ENCODE measurements around the gene GCC1. TPM values are rescaled to one million over a fixed set of nuclear protein-coding genes. Genes with fewer than 3 reads are reported as not detected.

The GCC1 gene
- total RNA-seq, 1 experiment from 2014 or later, result 16.8 TPM

DNA sequence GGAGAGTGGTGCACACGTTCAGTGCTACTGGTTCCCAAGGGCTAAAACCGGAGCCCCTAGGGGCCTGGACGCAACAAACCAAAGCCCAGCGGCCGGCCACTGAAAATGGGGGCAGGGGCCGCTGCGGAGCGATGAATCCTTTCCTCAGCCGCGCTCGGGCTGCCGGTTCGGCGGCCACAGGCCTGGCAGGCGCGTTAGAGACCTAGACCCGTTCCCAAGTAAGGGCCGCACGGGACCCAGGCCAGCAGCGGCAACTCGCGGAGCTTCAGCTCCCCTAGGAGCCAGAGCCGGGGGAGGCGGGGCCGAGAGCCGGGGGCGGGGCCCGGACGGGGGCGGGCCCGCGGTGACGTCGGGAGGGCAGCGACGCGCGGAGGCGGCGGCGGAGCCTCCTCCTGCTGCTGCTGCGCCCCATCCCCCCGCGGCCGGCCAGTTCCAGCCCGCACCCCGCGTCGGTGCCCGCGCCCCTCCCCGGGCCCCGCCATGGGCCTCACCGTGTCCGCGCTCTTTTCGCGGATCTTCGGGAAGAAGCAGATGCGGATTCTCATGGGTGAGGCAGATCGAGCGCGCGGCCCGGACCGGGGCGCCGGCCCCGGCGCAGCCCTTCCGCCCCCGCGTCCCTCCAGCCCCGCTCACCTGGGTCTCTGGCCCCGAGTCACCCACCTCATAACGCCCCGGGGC lies 2.8 kb upstream of the GCC1 start, which contains the start of gene ARF5:
TSS of gene ARF5 (plus strand) at position 393 of the 678 bp plus-strand sequence. CDS start at position 481, 88 bp downstream.
- Histone ChIP-seq H2BK120ac (ENCODE audit: low read depth, low read length, poor library complexity, severe bottlenecking) (no peak within 1 kb of the TSS), H3K14ac (ENCODE audit: insufficient read depth, low read length) (peak within 1 kb of the TSS; percentile 15), H2AK5ac (ENCODE audit: insufficient read length, low read length) (no peak within 1 kb of the TSS), H3K23ac (ENCODE audit: insufficient read length, low read depth, low read length) (no peak within 1 kb of the TSS), H2BK20ac (ENCODE audit: low read depth, low read length, poor library complexity, severe bottlenecking) (no peak within 1 kb of the TSS), H3K79me2 (ENCODE audit: insufficient read depth, low read length) (no peaks in the 10 kb centered on the region), H2BK15ac (ENCODE audit: low read depth, low read length) (no peak within 1 kb of the TSS), H3K4ac (ENCODE audit: low read depth, low read length) (no peak within 1 kb of the TSS), H3K27me3 (ENCODE audit: insufficient read depth, low read length) (peaks cover 7% of the 10 kb centered on the region; the same call in 1 of the 2 replicates), H3K18ac (ENCODE audit: insufficient read length, low read depth, low read length) (peak within 1 kb of the TSS; percentile 49), H2AFZ (ENCODE audit: low read length) (peak within 1 kb of the TSS; percentile 1), H4K8ac (replicated peaks; ENCODE audit: insufficient read length, low read depth, low read length) (no peak within 1 kb of the TSS), H3T11ph (ENCODE audit: low read length) (no peak within 1 kb of the TSS), H3K4me2 (ENCODE audit: insufficient read depth, insufficient read length, low read length) (peak within 1 kb of the TSS; percentile 82), H3K23me2 (ENCODE audit: insufficient read length, low read depth, low read length, poor library complexity, severe bottlenecking) (peaks cover 18% of the 10 kb centered on the region), H4K5ac (ENCODE audit: insufficient read length, low read depth, low read length) (no peak within 1 kb of the TSS), H4K91ac (ENCODE audit: insufficient read length, low read depth, low read length) (no peak within 1 kb of the TSS), H3K27ac (ENCODE audit: insufficient read length, low read depth, low read length) (no peak within 1 kb of the TSS), H2BK5ac (ENCODE audit: insufficient read length, low read length) (no peak within 1 kb of the TSS), H3K56ac (ENCODE audit: insufficient read length, low read depth, low read length) (no peak within 1 kb of the TSS), H2BK12ac (ENCODE audit: insufficient read length, low read depth, low read length) (no peak within 1 kb of the TSS), H3K79me1 (ENCODE audit: insufficient read depth, low read depth, low read length, poor library complexity, severe bottlenecking) (peaks cover 6% of the 10 kb centered on the region), H4K20me1 (ENCODE audit: control insufficient read depth, insufficient read depth, insufficient read length) (no peaks in the 10 kb centered on the region), H3K9ac (ENCODE audit: extremely low read depth, insufficient read length, low read length) (peak within 1 kb of the TSS; percentile 45), H3K9me3 (ENCODE audit: control insufficient read depth, low read depth, low read length) (no peaks in the 10 kb centered on the region), H3K4me1 (ENCODE audit: insufficient read depth, low read length) (peaks cover 2% of the 10 kb centered on the region; the same call in 1 of the 2 replicates)
- peak within 1 kb of the TSS; percentile 94 to 100 for H3K4me3 Mint-ChIP-seq
- peak; percentile 92 for DNase-seq
- no CpG with 5 or more reads among the region's 77 CpGs for WGBS (ENCODE audit: extremely low coverage, insufficient read length, low lambda C conversion rate)
- peaks cover 24% of the 10 kb centered on the region for H3K27me3 Mint-ChIP-seq (ENCODE audit: low read depth)
- H3K9me3 Mint-ChIP-seq, result no peaks in the 10 kb centered on the region
- peak within 1 kb of the TSS; percentile 95 to 98 (median 98) for H3K27ac Mint-ChIP-seq
- no peak for TF ChIP-seq CTCF (conservative IDR thresholded peaks at IDR 0.05)
- peaks cover 18 to 33% of the 10 kb centered on the region in 2 experiments for H3K4me1 Mint-ChIP-seq
- peaks cover 24 to 41% (median 26%) of the 10 kb centered on the region in 3 experiments for H3K36me3 Mint-ChIP-seq (ENCODE audit: insufficient read depth in 1 of 3, low read depth in 3 of 3)

Measured in H9 (cell line).